Calu3 (cell line): Measurements from ENCODE around the gene SLC7A1. TPM values are rescaled to one million over a fixed set of nuclear protein-coding genes. Genes with fewer than 3 reads are reported as not detected.

Experiments used
- BruUV-seq: library from RNA; stranded (reverse); fragments of 400-500 nt; replicated peaks from 2 replicates; lab custom pipeline; 2021; lab: Mats Ljungman, UMichigan
- CTCF ChIA-PET: fragments of 300-600 bp; sonication (Branson Sonifier 250); formaldehyde crosslinking; loops from one replicate; lab custom pipeline; 2022; ENCODE audit warnings: antibody characterized with exemption; lab: Charles Lee
- DNase-seq: peaks from one replicate; pipeline ENCODE4 v3.0.0; 2022
- H3K27ac Mint-ChIP-seq: one replicate; pipeline ENCODE4 v1.8.0; 2022; ENCODE audit warnings: mixed read lengths; ENCODE audit not compliant: unreplicated experiment
- H3K27me3 Mint-ChIP-seq: one replicate; pipeline ENCODE4 v1.8.0; 2022; ENCODE audit warnings: mixed read lengths; ENCODE audit not compliant: unreplicated experiment
- H3K36me3 Mint-ChIP-seq: one replicate; pipeline ENCODE4 v1.8.0; 2022; ENCODE audit warnings: mild to moderate bottlenecking, moderate library complexity, mixed read lengths; ENCODE audit not compliant: insufficient read depth, unreplicated experiment
- H3K4me1 Mint-ChIP-seq: one replicate; pipeline ENCODE4 v1.8.0; 2022; ENCODE audit warnings: mild to moderate bottlenecking, low read depth, mixed read lengths; ENCODE audit not compliant: unreplicated experiment
- H3K4me3 Mint-ChIP-seq: one replicate; pipeline ENCODE4 v1.8.0; 2022; ENCODE audit warnings: mild to moderate bottlenecking, low read depth, moderate library complexity, mixed read lengths; ENCODE audit not compliant: unreplicated experiment
- H3K9me3 Mint-ChIP-seq: one replicate; pipeline ENCODE4 v1.8.0; 2022; ENCODE audit warnings: low read depth, mixed read lengths; ENCODE audit not compliant: unreplicated experiment
- intact Hi-C: fragments of 100-400 bp; cut with micrococcal nuclease; formaldehyde crosslinking; loops from one replicate; pipeline ENCODE4 v1.10.0; 2022; ENCODE audit not compliant: unreplicated experiment
- total RNA-seq: library from RNA; stranded (reverse); gene quantifications from 2 replicates; pipeline ENCODE4 v1.2.3, GENCODE V29; 2022
- TF ChIP-seq, protein P1 (sequence below): fragments of 200-600 bp; IDR thresholded peaks from one replicate; pipeline ENCODE4 v1.8.0; 2022; ENCODE audit warnings: antibody characterized with exemption; ENCODE audit not compliant: unreplicated experiment

Gene SLC7A1
- total RNA-seq, 1 experiment from 2014 or later = 86.6 TPM

DNA sequence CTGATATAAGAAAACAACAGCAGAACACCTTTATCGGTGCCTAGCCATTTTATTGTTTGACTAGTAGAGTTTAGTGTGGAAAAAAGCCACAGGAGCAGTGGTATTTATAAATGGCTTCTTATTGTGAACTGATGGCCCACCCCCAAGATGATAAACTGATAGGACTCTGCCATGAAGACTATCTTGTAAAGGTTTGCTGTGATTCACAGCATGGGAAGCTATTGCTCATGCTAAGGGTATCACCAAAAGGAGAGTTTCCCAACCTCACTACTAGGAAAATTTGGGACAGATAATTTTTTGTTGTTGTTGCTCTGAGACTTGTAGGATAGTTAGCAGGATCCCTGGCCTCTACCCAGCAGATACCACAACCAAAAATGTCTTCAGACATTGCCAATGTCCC, 12.0 kb upstream of the SLC7A1 start:
- no TSS peak for BruUV-seq
- no peaks in the 10 kb centered on the region for H3K4me1 Mint-ChIP-seq
- peaks cover 61% of the 10 kb centered on the region for H3K27me3 Mint-ChIP-seq
- DNase-seq = no peak
- no peaks in the 10 kb centered on the region for H3K9me3 Mint-ChIP-seq
- H3K36me3 Mint-ChIP-seq = no peaks in the 10 kb centered on the region
- TF ChIP-seq, protein P1, sequence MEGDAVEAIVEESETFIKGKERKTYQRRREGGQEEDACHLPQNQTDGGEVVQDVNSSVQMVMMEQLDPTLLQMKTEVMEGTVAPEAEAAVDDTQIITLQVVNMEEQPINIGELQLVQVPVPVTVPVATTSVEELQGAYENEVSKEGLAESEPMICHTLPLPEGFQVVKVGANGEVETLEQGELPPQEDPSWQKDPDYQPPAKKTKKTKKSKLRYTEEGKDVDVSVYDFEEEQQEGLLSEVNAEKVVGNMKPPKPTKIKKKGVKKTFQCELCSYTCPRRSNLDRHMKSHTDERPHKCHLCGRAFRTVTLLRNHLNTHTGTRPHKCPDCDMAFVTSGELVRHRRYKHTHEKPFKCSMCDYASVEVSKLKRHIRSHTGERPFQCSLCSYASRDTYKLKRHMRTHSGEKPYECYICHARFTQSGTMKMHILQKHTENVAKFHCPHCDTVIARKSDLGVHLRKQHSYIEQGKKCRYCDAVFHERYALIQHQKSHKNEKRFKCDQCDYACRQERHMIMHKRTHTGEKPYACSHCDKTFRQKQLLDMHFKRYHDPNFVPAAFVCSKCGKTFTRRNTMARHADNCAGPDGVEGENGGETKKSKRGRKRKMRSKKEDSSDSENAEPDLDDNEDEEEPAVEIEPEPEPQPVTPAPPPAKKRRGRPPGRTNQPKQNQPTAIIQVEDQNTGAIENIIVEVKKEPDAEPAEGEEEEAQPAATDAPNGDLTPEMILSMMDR = no peak
- intact Hi-C loops = no loop called here
- CTCF ChIA-PET = no interaction called here
- H3K27ac Mint-ChIP-seq = no peak overlapping the region
- no peak overlapping the region for H3K4me3 Mint-ChIP-seq

- intact Hi-C loops = no loop called here
- no TSS peak for BruUV-seq
- H3K27me3 Mint-ChIP-seq = peaks cover 56% of the 10 kb centered on the region
- H3K27ac Mint-ChIP-seq = no peak overlapping the region
- TF ChIP-seq, protein P1 = no peak
- no peak for DNase-seq
- CTCF ChIA-PET = no interaction called here
- no peaks in the 10 kb centered on the region for H3K4me1 Mint-ChIP-seq
- no peaks in the 10 kb centered on the region for H3K36me3 Mint-ChIP-seq
- no peaks in the 10 kb centered on the region for H3K9me3 Mint-ChIP-seq
- H3K4me3 Mint-ChIP-seq = no peak overlapping the region
These were observed 10.5 kb upstream of the SLC7A1 start for GRCh38 chr13:29605860-29606526.

DNA sequence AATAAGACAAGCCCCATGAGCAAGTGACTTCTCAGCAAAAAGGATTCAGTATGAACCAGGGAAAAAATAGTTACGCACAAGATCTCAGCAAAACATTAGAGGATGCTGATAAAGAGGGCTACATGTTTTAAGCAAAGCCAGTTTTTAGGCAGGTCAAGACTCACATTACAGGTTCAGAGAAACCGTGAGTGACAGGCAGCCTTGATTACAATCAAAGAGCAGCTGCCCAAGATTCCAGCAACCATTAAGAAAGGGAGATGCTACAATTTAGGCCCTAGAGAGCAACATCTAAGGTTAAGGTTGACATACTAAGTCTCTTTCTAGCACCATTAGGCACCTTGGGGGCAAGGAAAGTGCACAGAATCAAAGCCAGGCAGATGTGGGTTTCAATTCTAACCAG, 2.8 kb upstream of the SLC7A1 start:
- Mint-ChIP-seq H3K9me3 (no peaks in the 10 kb centered on the region), H3K4me3 (no peak overlapping the region), H3K4me1 (peaks cover 8% of the 10 kb centered on the region), H3K36me3 (peaks cover 22% of the 10 kb centered on the region), H3K27me3 (peaks cover 16% of the 10 kb centered on the region), H3K27ac (no peak overlapping the region)
- intact Hi-C loops = no loop called here
- no TSS peak for BruUV-seq
- CTCF ChIA-PET = no interaction called here
- DNase-seq = no peak
- TF ChIP-seq, protein P1 = no peak

DNA sequence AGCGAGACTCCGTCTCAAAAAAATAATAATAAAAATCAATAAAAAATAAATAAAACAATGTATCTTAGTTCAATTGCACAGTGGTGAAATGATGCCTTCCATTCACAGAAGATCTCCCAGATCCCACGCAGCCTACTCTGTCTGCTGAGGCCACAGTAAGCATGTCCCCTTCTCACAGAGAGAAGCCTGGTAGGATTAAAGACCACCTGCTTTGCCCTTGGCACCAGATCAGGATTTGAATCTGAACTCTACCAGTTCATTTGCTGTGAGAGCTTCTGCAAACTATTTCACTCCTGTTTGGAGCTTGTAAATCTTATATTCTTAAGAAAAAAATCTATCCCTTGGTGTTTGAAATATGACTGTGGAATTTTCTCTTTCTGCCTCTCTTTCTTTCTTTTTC, 2.2 kb upstream of the SLC7A1 start:
- Mint-ChIP-seq H3K4me3 (no peak overlapping the region), H3K4me1 (peaks cover 14% of the 10 kb centered on the region), H3K27me3 (peaks cover 10% of the 10 kb centered on the region), H3K27ac (no peak overlapping the region), H3K9me3 (no peaks in the 10 kb centered on the region), H3K36me3 (peaks cover 23% of the 10 kb centered on the region)
- BruUV-seq = no TSS peak
- CTCF ChIA-PET = no interaction called here
- intact Hi-C loops = no loop called here
- DNase-seq = no peak
- TF ChIP-seq, protein P1 = no peak
